Thoracic aorta (tissue), 2 donors: ENCODE measurements around the gene GAS2L3. TPM values are rescaled to one million over a fixed set of nuclear protein-coding genes. Genes with fewer than 3 reads are reported as not detected.

Source experiments
- ATAC-seq: fragments of 150-250 bp; one replicate; pipeline ENCODE4 v1.8.0; 2017; ENCODE audit warnings: low read depth; ENCODE audit not compliant: insufficient number of reproducible peaks, low FRiP score
- DNase-seq: peaks from one replicate; pipeline ENCODE4 v3.0.0-alpha.2; 2020; ENCODE audit warnings: low spot score
- H3K27ac ChIP-seq, 2 donors: fragments of 200-600 bp; sonication (generic); 1 replicate in 1 of 2; 2 replicates in 1 of 2; pipeline ENCODE4 v1.5.1; 2016; ENCODE audit warnings: mild to moderate bottlenecking in 2 of 2, moderate library complexity in 2 of 2
- H3K27me3 ChIP-seq: fragments of 200-600 bp; sonication (generic); replicated peaks from 2 replicates; pipeline ENCODE4 v1.6.0; 2016; ENCODE audit warnings: mild to moderate bottlenecking; ENCODE audit not compliant: insufficient read depth
- H3K36me3 ChIP-seq: fragments of 200-600 bp; sonication (generic); one replicate; pipeline ENCODE4 v1.5.1; 2016
- H3K4me1 ChIP-seq, 2 donors: fragments of 200-600 bp; sonication (generic); 1 replicate in 1 of 2; 2 replicates in 1 of 2; pipeline versions ENCODE4 v1.5.1 to v1.6.0; 2016; ENCODE audit warnings: low read depth in 2 of 2, mild to moderate bottlenecking in 1 of 2; ENCODE audit not compliant: control insufficient read depth in 1 of 2
- H3K4me3 ChIP-seq: fragments of 200-600 bp; sonication (generic); 2 replicates; pipeline ENCODE4 v1.5.1; 2016; ENCODE audit warnings: mild to moderate bottlenecking
- H3K9me3 ChIP-seq: fragments of 200-600 bp; sonication (generic); 2 replicates; pipeline ENCODE4 v1.5.1; 2016
- total RNA-seq, 2 donors: library from RNA; depleted of rRNA; stranded (reverse); fragments of >200 nt; gene quantifications; one replicate each; pipeline versions ENCODE4 v1.1.0 to v1.2.3, GENCODE V29; 2016
- TF ChIP-seq, protein P1 (sequence below): fragments of 200-600 bp; sonication (generic); IDR thresholded peaks from one replicate; pipeline ENCODE4 v1.5.1; 2019; ENCODE audit warnings: antibody characterized with exemption

GAS2L3 gene
- total RNA-seq, 2 donors from 2014 or later: 9.3 to 12.8 TPM

DNA sequence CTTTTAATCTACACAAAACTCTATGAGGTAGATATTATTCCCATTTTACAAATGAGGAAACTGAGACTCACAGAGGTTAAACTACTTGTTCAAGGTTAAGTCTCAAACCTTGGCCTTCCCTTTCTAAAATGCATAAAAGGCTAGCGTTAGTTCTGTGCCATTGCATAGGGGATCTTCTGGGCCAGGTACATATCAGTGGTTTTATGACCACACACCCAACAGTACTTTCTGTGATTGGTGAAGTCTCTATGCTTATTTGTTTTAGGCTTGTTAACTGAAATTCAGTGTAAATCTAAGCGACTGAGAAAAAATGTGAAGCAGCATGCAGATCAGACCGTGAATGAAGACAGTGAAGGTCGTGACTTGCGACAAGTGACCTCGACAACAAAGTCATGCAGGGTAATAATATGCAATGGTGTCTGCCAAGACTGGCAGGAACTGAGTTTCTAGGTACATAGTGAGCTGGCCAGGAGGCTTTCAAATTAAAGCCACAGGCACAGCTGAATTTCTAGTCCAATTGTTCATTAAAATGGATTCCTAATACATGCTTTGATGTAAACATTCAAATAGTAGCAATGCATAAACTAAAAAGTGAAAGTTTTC lies 38.8 kb upstream of the GAS2L3 start:
- ATAC-seq (no peak), DNase-seq (no peak)
- Histone ChIP-seq H3K4me1 (no peaks in the 10 kb centered on the region), H3K27me3 (no peaks in the 10 kb centered on the region), H3K4me3 (no peak overlapping the region), H3K9me3 (no peaks in the 10 kb centered on the region), H3K36me3 (no peaks in the 10 kb centered on the region), H3K27ac (no peak overlapping the region)
- TF ChIP-seq, protein P1, sequence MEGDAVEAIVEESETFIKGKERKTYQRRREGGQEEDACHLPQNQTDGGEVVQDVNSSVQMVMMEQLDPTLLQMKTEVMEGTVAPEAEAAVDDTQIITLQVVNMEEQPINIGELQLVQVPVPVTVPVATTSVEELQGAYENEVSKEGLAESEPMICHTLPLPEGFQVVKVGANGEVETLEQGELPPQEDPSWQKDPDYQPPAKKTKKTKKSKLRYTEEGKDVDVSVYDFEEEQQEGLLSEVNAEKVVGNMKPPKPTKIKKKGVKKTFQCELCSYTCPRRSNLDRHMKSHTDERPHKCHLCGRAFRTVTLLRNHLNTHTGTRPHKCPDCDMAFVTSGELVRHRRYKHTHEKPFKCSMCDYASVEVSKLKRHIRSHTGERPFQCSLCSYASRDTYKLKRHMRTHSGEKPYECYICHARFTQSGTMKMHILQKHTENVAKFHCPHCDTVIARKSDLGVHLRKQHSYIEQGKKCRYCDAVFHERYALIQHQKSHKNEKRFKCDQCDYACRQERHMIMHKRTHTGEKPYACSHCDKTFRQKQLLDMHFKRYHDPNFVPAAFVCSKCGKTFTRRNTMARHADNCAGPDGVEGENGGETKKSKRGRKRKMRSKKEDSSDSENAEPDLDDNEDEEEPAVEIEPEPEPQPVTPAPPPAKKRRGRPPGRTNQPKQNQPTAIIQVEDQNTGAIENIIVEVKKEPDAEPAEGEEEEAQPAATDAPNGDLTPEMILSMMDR: no peak

DNA sequence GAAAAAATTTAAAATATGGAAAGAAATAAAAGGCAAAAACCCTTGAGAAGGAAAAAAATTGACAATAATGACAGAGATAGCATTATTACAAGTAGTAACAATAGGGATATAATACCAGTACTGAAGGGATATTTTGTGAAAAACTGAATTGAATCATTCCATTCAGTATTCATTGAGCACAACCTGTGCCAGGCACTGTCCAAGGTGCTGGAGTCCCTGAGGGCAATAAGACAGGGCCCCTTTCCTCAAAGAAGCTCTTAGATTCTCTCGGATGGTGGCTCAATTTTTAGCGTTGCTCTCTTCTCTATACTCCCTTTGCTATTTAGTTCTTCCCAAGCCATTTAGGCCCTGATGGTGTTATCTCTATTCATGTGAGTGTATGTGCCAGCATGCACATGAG lies 34.3 kb upstream of the GAS2L3 start:
- Histone ChIP-seq H3K9me3 (no peaks in the 10 kb centered on the region), H3K36me3 (no peaks in the 10 kb centered on the region), H3K4me3 (no peak overlapping the region), H3K27ac (no peak overlapping the region), H3K4me1 (no peaks in the 10 kb centered on the region), H3K27me3 (no peaks in the 10 kb centered on the region)
- DNase-seq (no peak), ATAC-seq (no peak)
- TF ChIP-seq, protein P1: no peak

DNA sequence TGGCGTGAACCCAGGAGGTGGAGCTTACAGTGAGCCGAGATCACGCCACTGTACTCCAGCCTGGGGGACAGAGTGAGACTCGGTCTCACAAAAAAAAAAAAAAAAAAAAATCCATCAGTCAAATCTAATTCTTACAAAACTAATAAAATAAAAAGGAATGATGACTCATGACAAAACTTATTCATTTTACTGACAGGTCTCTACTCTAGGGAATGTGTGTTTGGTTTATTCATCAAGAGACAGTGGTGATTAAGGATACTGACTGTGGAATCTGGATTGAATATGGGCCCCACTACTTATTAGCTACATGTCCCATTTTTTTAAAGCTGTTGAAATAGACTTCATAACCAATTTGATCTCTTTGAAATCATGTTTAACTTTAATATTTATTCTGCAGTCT lies 29.3 kb upstream of the GAS2L3 start:
- ATAC-seq (no peak), DNase-seq (no peak)
- no peak overlapping the region for H3K27ac ChIP-seq
- TF ChIP-seq, protein P1: no peak
- H3K36me3 ChIP-seq: no peaks in the 10 kb centered on the region
- H3K4me1 ChIP-seq: no peaks in the 10 kb centered on the region
- H3K27me3 ChIP-seq: no peaks in the 10 kb centered on the region
- no peaks in the 10 kb centered on the region for H3K9me3 ChIP-seq
- no peak overlapping the region for H3K4me3 ChIP-seq

DNA sequence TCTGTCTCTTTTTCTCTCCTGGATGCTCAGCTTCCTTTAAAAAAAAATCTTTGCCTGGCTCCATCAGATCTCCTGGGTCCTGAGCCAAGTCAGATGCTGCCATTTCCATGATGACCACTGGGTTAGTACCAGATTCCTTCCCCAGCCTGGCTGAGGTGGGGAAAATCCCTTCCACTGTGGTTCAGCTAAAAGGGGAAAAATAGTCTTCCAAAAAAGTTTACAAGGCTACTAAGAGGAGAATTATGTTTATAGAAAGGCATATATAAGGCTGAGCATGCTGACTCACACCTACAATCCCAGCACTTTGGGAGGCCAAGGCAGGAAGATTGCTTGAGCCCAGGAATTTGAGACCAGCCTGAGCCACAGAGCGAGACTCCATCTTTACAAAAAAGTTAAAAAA lies 28.4 kb upstream of the GAS2L3 start:
- TF ChIP-seq, protein P1: no peak
- ATAC-seq: no peak
- H3K9me3 ChIP-seq: no peaks in the 10 kb centered on the region

DNA sequence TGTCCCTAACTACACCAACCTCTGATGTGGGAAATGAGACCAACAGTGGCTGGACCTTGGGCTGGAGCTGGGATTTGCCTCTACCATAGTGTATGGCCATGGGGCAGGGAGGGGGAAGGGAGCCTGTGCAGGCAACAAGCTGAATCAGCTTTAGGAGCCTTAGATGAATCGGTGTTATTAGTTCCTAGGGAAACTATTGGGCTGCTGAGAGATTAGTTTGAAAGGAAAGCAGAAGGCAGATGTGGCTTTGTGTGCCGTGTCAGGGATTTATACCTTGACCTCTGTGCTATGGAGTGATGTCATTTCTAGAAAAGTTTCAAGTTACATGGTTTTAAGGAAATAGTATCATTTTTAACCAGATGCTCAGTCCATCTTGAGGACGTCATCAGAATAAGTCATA lies 19.5 kb upstream of the GAS2L3 start:
- TF ChIP-seq, protein P1: no peak
- no peaks in the 10 kb centered on the region for H3K9me3 ChIP-seq
- no peaks in the 10 kb centered on the region for H3K36me3 ChIP-seq
- no peak overlapping the region for H3K27ac ChIP-seq
- no peak for DNase-seq
- H3K27me3 ChIP-seq: no peaks in the 10 kb centered on the region
- no peak overlapping the region for H3K4me3 ChIP-seq
- ATAC-seq: no peak
- H3K4me1 ChIP-seq: no peaks in the 10 kb centered on the region

More for the DNA sequence above, 28.4 kb upstream of the GAS2L3 start:
- no peaks in the 10 kb centered on the region for H3K36me3 ChIP-seq
- DNase-seq: no peak
- no peak overlapping the region for H3K27ac ChIP-seq
- H3K4me1 ChIP-seq: no peaks in the 10 kb centered on the region
- no peak overlapping the region for H3K4me3 ChIP-seq
- H3K27me3 ChIP-seq: no peaks in the 10 kb centered on the region
